Neural cell (in vitro differentiated cells): ENCODE measurements around the gene PSMC3. TPM values are rescaled to one million over a fixed set of nuclear protein-coding genes. Genes with fewer than 3 reads are reported as not detected.

Source experiments
- H2AFZ ChIP-seq: fragments of 200-600, 300-800 bp; sonication (generic), shearing (Covaris generic); 2 replicates; pipeline ENCODE4 v1.6.0; 2014; ENCODE audit warnings: low read depth, mild to moderate bottlenecking, antibody characterized with exemption, low read length, moderate library complexity
- H3F3A ChIP-seq: fragments of 200-600 bp; shearing (Covaris generic); 2 replicates; pipeline ENCODE4 v1.6.1; 2016; ENCODE audit warnings: mild to moderate bottlenecking, moderate library complexity, mixed read lengths, antibody characterized with exemption, low read length; ENCODE audit not compliant: insufficient read depth, poor library complexity, severe bottlenecking
- H3K27ac ChIP-seq: fragments of 200-600, 300-800 bp; sonication (generic), shearing (Covaris generic); 2 replicates; pipeline ENCODE4 v1.5.1; 2014; ENCODE audit warnings: mild to moderate bottlenecking, low read length, moderate library complexity
- H3K27me3 ChIP-seq: fragments of 300-800, 200-600 bp; sonication (generic), shearing (Covaris generic); 2 replicates; pipeline ENCODE4 v1.6.0; 2014; ENCODE audit warnings: mild to moderate bottlenecking, low read depth, low read length, moderate library complexity; ENCODE audit not compliant: insufficient read depth
- H3K36me3 ChIP-seq: fragments of 300-800, 200-600 bp; sonication (generic), shearing (Covaris generic); 2 replicates; pipeline ENCODE4 v1.5.1; 2014; ENCODE audit warnings: mild to moderate bottlenecking, antibody characterized with exemption, low read length, moderate library complexity; ENCODE audit not compliant: insufficient read depth
- H3K4me2 ChIP-seq: fragments of 300-800, 200-600 bp; sonication (generic), shearing (Covaris generic); 2 replicates; pipeline ENCODE4 v1.6.0; 2014; ENCODE audit warnings: mild to moderate bottlenecking, low read length
- H3K4me3 ChIP-seq: fragments of 300-800, 200-600 bp; sonication (generic), shearing (Covaris generic); 2 replicates; pipeline ENCODE4 v1.5.1; 2014; ENCODE audit warnings: mild to moderate bottlenecking, low read length, moderate library complexity
- H3K79me2 ChIP-seq: fragments of 200-600 bp; shearing (Covaris generic); replicated peaks from 2 replicates; pipeline ENCODE4 v1.6.0; 2014; ENCODE audit warnings: mild to moderate bottlenecking, low read length, moderate library complexity; ENCODE audit not compliant: insufficient read depth
- H3K9ac ChIP-seq: fragments of 300-800, 200-600 bp; sonication (generic), shearing (Covaris generic); 2 replicates; pipeline ENCODE4 v1.6.1; 2016; ENCODE audit warnings: mild to moderate bottlenecking, low read length, mixed read lengths
- H3K9me2 ChIP-seq: fragments of 200-600 bp; shearing (Covaris generic); 2 replicates; pipeline ENCODE4 v1.6.1; 2016; ENCODE audit warnings: mild to moderate bottlenecking, low read length, mixed read lengths; ENCODE audit not compliant: insufficient read depth
- H3K9me3 ChIP-seq: fragments of 200-600, 300-800 bp; sonication (generic), shearing (Covaris generic); 2 replicates; pipeline ENCODE4 v1.6.1; 2016; ENCODE audit warnings: mild to moderate bottlenecking, mixed run types, low read length, moderate library complexity, mixed read lengths
- H4K20me1 ChIP-seq: fragments of 200-600 bp; shearing (Covaris generic); 2 replicates; pipeline ENCODE4 v1.6.1; 2016; ENCODE audit warnings: mild to moderate bottlenecking, mixed run types; ENCODE audit not compliant: insufficient read depth
- EP300 ChIP-seq: fragments of 450-650 bp; conservative IDR thresholded peaks from 2 replicates; pipeline ENCODE4 v1.6.1; 2014; ENCODE audit warnings: antibody characterized with exemption, mild to moderate bottlenecking, moderate library complexity; ENCODE audit not compliant: poor library complexity, severe bottlenecking
- EZH2 ChIP-seq: fragments of 200-600, 300-800 bp; shearing (Covaris generic), sonication (generic); IDR thresholded peaks from 2 replicates; pipeline ENCODE4 v1.6.1; 2014; ENCODE audit warnings: antibody characterized with exemption, low read length, borderline replicate concordance, mild to moderate bottlenecking; ENCODE audit not compliant: insufficient read depth, poor library complexity, severe bottlenecking
- MXI1 ChIP-seq: fragments of 450-650 bp; conservative IDR thresholded peaks from 2 replicates; pipeline ENCODE4 v1.6.1; 2014; ENCODE audit warnings: antibody characterized with exemption, mild to moderate bottlenecking; ENCODE audit not compliant: poor library complexity, severe bottlenecking
- POLR2AphosphoS5 ChIP-seq: IDR thresholded peaks from 2 replicates; pipeline ENCODE4 v1.6.1; 2012
- RAD21 ChIP-seq: fragments of 450-650 bp; conservative IDR thresholded peaks from 2 replicates; pipeline ENCODE4 v1.6.1; 2014; ENCODE audit warnings: antibody characterized with exemption, mild to moderate bottlenecking, moderate library complexity
- SMC3 ChIP-seq: fragments of 450-650 bp; conservative IDR thresholded peaks from 2 replicates; pipeline ENCODE4 v1.6.1; 2014; ENCODE audit warnings: antibody characterized with exemption, mild to moderate bottlenecking, moderate library complexity; ENCODE audit not compliant: poor library complexity
- TAF1 ChIP-seq: IDR thresholded peaks from 2 replicates; pipeline ENCODE4 v1.6.1; 2012; ENCODE audit warnings: low read depth
- polyA plus RNA-seq: library from polyadenylated mRNA; depleted of rRNA; stranded (reverse); fragments of >200 nt; gene quantifications from 2 replicates; pipeline ENCODE4 v1.2.3, GENCODE V29; 2014
- TF ChIP-seq, protein P1 (sequence below): fragments of 450-650 bp; IDR thresholded peaks from 2 replicates; pipeline ENCODE4 v1.5.1; 2014; ENCODE audit warnings: antibody characterized with exemption, mild to moderate bottlenecking, moderate library complexity; ENCODE audit not compliant: poor library complexity, severe bottlenecking
- TF ChIP-seq, protein P2 (sequence below): IDR thresholded peaks from 2 replicates; pipeline ENCODE4 v1.6.1; 2012; ENCODE audit warnings: borderline replicate concordance

Gene PSMC3
- polyA plus RNA-seq, 1 donor from 2014 or later, result 157 TPM

DNA sequence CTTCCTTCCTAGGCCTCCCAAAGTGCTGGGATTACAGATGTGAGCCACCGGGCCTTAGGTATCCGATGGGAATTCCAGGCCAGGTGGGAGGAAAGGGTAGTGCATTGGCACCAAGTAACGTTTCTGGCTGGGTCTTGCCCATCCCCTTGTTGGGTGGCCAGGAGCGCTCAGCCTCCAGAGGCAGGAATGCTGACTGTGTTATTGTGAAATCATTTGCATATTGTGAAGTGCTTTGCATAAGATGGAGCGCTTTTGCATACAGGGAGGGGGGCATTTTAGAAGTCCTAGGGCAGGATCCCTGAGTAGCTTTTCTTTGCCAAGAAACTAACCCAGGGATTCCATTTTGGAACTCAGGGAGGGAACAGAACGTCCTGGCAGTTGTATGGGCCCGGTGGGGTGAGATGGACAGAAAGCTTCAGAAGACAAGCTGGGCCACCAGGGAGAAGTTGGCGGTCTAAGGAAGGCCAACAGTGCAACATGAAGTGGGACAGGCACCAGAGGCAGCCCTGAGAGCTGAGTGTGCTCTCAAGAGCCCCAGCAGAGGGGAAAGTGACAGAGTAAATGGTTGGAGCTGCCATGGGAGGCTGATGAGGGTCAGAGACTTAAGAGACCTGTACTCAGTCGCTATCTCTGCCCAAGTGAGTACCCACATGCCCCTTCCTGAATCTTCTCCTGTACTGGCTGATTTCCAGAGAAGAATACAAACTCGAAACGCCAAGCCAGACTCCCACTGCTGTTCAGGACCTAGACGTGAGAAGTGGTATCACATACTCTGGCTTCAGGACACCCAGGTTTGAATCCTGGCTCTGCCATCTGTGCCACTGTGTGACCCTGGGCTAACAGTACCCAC is 19.1 kb downstream of the PSMC3 start:
- H4K20me1 ChIP-seq, result no peaks in the 10 kb centered on the region
- peak overlapping the region; percentile 7 for H3K4me2 ChIP-seq
- H3F3A ChIP-seq, result no peaks in the 10 kb centered on the region
- peak overlapping the region; percentile 74 for H3K27ac ChIP-seq
- peak overlapping the region; percentile 52 for H2AFZ ChIP-seq
- H3K4me3 ChIP-seq, result peak overlapping the region; percentile 78
- H3K9ac ChIP-seq, result peak overlapping the region; percentile 78
- peaks cover 7% of the 10 kb centered on the region for H3K79me2 ChIP-seq
- no peaks in the 10 kb centered on the region for H3K27me3 ChIP-seq
- no peaks in the 10 kb centered on the region for H3K9me2 ChIP-seq
- H3K36me3 ChIP-seq, result no peaks in the 10 kb centered on the region
- TF ChIP-seq RAD21, result no peak
- TF ChIP-seq SMC3, result no peak
- TF ChIP-seq, protein P1, sequence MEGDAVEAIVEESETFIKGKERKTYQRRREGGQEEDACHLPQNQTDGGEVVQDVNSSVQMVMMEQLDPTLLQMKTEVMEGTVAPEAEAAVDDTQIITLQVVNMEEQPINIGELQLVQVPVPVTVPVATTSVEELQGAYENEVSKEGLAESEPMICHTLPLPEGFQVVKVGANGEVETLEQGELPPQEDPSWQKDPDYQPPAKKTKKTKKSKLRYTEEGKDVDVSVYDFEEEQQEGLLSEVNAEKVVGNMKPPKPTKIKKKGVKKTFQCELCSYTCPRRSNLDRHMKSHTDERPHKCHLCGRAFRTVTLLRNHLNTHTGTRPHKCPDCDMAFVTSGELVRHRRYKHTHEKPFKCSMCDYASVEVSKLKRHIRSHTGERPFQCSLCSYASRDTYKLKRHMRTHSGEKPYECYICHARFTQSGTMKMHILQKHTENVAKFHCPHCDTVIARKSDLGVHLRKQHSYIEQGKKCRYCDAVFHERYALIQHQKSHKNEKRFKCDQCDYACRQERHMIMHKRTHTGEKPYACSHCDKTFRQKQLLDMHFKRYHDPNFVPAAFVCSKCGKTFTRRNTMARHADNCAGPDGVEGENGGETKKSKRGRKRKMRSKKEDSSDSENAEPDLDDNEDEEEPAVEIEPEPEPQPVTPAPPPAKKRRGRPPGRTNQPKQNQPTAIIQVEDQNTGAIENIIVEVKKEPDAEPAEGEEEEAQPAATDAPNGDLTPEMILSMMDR, result no peak
- TF ChIP-seq MXI1, result no peak
- TF ChIP-seq POLR2AphosphoS5, result no peak
- TF ChIP-seq TAF1, result no peak
- no peak for TF ChIP-seq EZH2
- no peak for TF ChIP-seq EP300
- TF ChIP-seq, protein P2, sequence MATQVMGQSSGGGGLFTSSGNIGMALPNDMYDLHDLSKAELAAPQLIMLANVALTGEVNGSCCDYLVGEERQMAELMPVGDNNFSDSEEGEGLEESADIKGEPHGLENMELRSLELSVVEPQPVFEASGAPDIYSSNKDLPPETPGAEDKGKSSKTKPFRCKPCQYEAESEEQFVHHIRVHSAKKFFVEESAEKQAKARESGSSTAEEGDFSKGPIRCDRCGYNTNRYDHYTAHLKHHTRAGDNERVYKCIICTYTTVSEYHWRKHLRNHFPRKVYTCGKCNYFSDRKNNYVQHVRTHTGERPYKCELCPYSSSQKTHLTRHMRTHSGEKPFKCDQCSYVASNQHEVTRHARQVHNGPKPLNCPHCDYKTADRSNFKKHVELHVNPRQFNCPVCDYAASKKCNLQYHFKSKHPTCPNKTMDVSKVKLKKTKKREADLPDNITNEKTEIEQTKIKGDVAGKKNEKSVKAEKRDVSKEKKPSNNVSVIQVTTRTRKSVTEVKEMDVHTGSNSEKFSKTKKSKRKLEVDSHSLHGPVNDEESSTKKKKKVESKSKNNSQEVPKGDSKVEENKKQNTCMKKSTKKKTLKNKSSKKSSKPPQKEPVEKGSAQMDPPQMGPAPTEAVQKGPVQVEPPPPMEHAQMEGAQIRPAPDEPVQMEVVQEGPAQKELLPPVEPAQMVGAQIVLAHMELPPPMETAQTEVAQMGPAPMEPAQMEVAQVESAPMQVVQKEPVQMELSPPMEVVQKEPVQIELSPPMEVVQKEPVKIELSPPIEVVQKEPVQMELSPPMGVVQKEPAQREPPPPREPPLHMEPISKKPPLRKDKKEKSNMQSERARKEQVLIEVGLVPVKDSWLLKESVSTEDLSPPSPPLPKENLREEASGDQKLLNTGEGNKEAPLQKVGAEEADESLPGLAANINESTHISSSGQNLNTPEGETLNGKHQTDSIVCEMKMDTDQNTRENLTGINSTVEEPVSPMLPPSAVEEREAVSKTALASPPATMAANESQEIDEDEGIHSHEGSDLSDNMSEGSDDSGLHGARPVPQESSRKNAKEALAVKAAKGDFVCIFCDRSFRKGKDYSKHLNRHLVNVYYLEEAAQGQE, result no peak
- H3K9me3 ChIP-seq, result no peaks in the 10 kb centered on the region

DNA sequence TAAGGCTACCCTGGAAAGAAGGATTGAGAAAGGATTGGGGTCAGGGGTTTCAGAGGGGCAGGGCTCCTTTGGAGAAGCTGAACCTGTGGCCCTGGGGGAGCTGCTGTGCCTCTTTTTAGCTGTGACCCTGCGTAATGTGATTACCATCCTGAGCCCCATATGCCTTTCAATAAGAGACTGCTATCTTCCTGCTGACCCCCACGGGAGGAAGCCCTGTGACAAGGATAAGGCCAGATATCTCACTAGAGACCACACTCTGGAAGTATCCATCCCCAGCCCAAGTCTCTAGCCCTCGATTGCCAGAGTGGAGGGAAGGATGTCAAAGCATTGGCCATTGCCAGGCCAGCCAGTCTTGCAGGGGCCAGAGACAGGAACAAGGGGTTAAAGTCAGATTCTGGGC is 22.7 kb downstream of the PSMC3 start:
- Histone ChIP-seq H3K79me2 (no peaks in the 10 kb centered on the region), H3K9me2 (no peaks in the 10 kb centered on the region), H4K20me1 (no peaks in the 10 kb centered on the region), H3K27me3 (no peaks in the 10 kb centered on the region), H3K27ac (no peak overlapping the region), H3K9ac (no peak overlapping the region), H3K4me3 (no peak overlapping the region), H3F3A (no peaks in the 10 kb centered on the region), H3K4me2 (no peak overlapping the region), H3K9me3 (no peaks in the 10 kb centered on the region), H2AFZ (no peak overlapping the region), H3K36me3 (no peaks in the 10 kb centered on the region)
- no peak for TF ChIP-seq EZH2
- TF ChIP-seq TAF1, result no peak
- TF ChIP-seq, protein P1, result no peak
- no peak for TF ChIP-seq MXI1
